ENCODE measurements around the gene ANKEF1. TPM values are rescaled to one million over a fixed set of nuclear protein-coding genes. Genes with fewer than 3 reads are reported as not detected.

Gene ANKEF1
- total RNA-seq, 3 donors from 2014 or later (not counting 1 experiment from before 2014, with no cell fraction given), result 1.6 to 1.9 (median 1.8) TPM

- no peaks in the 10 kb centered on the region for H3K9me3 Mint-ChIP-seq
- no peaks in the 10 kb centered on the region for H3K36me3 ChIP-seq (ENCODE audit: control insufficient read depth, insufficient read depth, low read length)
- no CpG with 5 or more reads among the region's 1 CpG for WGBS (ENCODE audit: insufficient coverage)
- H3K27ac Mint-ChIP-seq, result no peak overlapping the region
- no peaks in the 10 kb centered on the region for H3K36me3 Mint-ChIP-seq
- intact Hi-C loops (cut with micrococcal nuclease), result no loop called here
- H3K9me3 ChIP-seq (ENCODE audit: control insufficient read depth, insufficient read depth, low read length), result no peaks in the 10 kb centered on the region
- DNase-seq (no peak), ATAC-seq (no peak)
- no peak for TF ChIP-seq CTCF (IDR thresholded peaks at IDR 0.05)
- H3K27me3 Mint-ChIP-seq (ENCODE audit: low read depth in 2 of 2), result peaks cover 13 to 29% of the 10 kb centered on the region in 2 donors
- peaks cover 2% of the 10 kb centered on the region for H3K27me3 ChIP-seq (ENCODE audit: control insufficient read depth, insufficient read depth, low read length)
- no peaks in the 10 kb centered on the region for H3K4me1 Mint-ChIP-seq
- no peak overlapping the region for H3K27ac ChIP-seq (ENCODE audit: low read length)
- no peak overlapping the region for H3K4me3 Mint-ChIP-seq
- no peaks in the 10 kb centered on the region for H3K4me1 ChIP-seq (ENCODE audit: control insufficient read depth, insufficient read depth, low read length)
- H3K4me3 ChIP-seq (ENCODE audit: low read length), result no peak overlapping the region
Measured at GRCh38 chr20:9989066-9989724, 45.6 kb upstream of the ANKEF1 start.

- Mint-ChIP-seq H3K27ac (no peak overlapping the region), H3K4me1 (no peaks in the 10 kb centered on the region), H3K4me3 (no peak overlapping the region), H3K9me3 (peaks cover 0 to 3% of the 10 kb centered on the region in 2 donors), H3K36me3 (no peaks in the 10 kb centered on the region), H3K27me3 (ENCODE audit: low read depth in 2 of 2) (peaks cover 7 to 17% of the 10 kb centered on the region in 2 donors)
- ATAC-seq, result no peak
- Histone ChIP-seq H3K27me3 (ENCODE audit: control insufficient read depth, insufficient read depth, low read length) (no peaks in the 10 kb centered on the region), H3K36me3 (ENCODE audit: control insufficient read depth, insufficient read depth, low read length) (no peaks in the 10 kb centered on the region), H3K4me1 (ENCODE audit: control insufficient read depth, insufficient read depth, low read length) (no peaks in the 10 kb centered on the region), H3K4me3 (ENCODE audit: low read length) (no peak overlapping the region), H3K27ac (ENCODE audit: low read length) (no peak overlapping the region), H3K9me3 (ENCODE audit: control insufficient read depth, insufficient read depth, low read length) (no peaks in the 10 kb centered on the region)
- intact Hi-C loops (cut with micrococcal nuclease), result no loop called here
- no peak for DNase-seq
- no peak for TF ChIP-seq CTCF (IDR thresholded peaks at IDR 0.05)
- WGBS (ENCODE audit: insufficient coverage), result 81% methylated on average over 3 of the region's 4 CpGs
Measured at GRCh38 chr20:9993137-9993536, 41.6 kb upstream of the ANKEF1 start.

- Histone ChIP-seq H3K36me3 (ENCODE audit: control insufficient read depth, insufficient read depth, low read length) (no peaks in the 10 kb centered on the region), H3K27me3 (ENCODE audit: control insufficient read depth, insufficient read depth, low read length) (no peaks in the 10 kb centered on the region), H3K4me3 (ENCODE audit: low read length) (no peak overlapping the region), H3K27ac (ENCODE audit: low read length) (no peak overlapping the region), H3K9me3 (ENCODE audit: control insufficient read depth, insufficient read depth, low read length) (no peaks in the 10 kb centered on the region), H3K4me1 (ENCODE audit: control insufficient read depth, insufficient read depth, low read length) (no peaks in the 10 kb centered on the region)
- no peak for ATAC-seq
- intact Hi-C loops (cut with micrococcal nuclease), result no loop called here
- peaks cover 3 to 5% of the 10 kb centered on the region in 2 donors for H3K27me3 Mint-ChIP-seq (ENCODE audit: low read depth in 2 of 2)
- no peak overlapping the region for H3K4me3 Mint-ChIP-seq
- peaks cover 0 to 3% of the 10 kb centered on the region in 2 donors for H3K9me3 Mint-ChIP-seq
- no peaks in the 10 kb centered on the region for H3K4me1 Mint-ChIP-seq
- DNase-seq, result no peak
- no peak overlapping the region for H3K27ac Mint-ChIP-seq
- no peaks in the 10 kb centered on the region for H3K36me3 Mint-ChIP-seq
- TF ChIP-seq CTCF (IDR thresholded peaks at IDR 0.05), result no peak
Measured at GRCh38 chr20:9994676-9995075, 40.1 kb upstream of the ANKEF1 start.
